Occipital lobe (tissue), 2 donors: ENCODE data around the gene GPR180. TPM values are rescaled to one million over a fixed set of nuclear protein-coding genes. Genes with fewer than 3 reads are reported as not detected.

Source experiments
- DNase-seq: peaks from one replicate; lab custom pipeline; 2025; lab: John Stamatoyannopoulos, UW
- total RNA-seq: library from RNA; depleted of rRNA; stranded (reverse); fragments of >200 nt; gene quantifications from one replicate; pipeline ENCODE4 v1.2.3, GENCODE V29; 2014

Gene GPR180
- 10.6 TPM for total RNA-seq

- peak; percentile 97 for DNase-seq
These were observed at the start of gene GPR180 for GRCh38 chr13:94601446-94602431. TSS of gene GPR180 (plus strand) at chr13:94601857. CDS start at chr13:94601928, 71 bp downstream.

DNA sequence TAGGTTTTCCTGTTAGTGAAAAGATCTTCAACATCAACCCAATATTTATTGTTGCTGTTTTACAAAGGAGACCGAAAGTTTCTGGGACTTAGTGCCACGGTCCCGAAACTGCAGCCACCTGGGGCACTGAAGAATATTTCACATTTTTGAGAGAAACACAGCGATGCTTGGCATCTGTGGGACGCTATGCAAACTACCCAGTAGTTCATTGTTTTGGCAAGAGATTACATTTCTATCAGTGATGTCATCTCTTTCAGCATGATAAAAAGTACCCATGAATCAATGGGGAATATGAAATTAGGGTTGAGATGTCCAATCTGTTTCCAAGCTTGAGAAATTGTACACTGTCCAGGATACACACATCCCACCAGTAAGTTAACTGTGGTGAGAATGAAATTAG lies 49.6 kb upstream of the GPR180 start:
- DNase-seq, result no peak

- no peak for DNase-seq
These were observed 47.9 kb upstream of the GPR180 start for GRCh38 chr13:94553766-94554165.

GRCh38 chr13:94556041-94556440 lies 45.6 kb upstream of the GPR180 start:
- no peak for DNase-seq

GRCh38 chr13:94556621-94557020 lies 45.0 kb upstream of the GPR180 start:
- DNase-seq, result no peak

DNA sequence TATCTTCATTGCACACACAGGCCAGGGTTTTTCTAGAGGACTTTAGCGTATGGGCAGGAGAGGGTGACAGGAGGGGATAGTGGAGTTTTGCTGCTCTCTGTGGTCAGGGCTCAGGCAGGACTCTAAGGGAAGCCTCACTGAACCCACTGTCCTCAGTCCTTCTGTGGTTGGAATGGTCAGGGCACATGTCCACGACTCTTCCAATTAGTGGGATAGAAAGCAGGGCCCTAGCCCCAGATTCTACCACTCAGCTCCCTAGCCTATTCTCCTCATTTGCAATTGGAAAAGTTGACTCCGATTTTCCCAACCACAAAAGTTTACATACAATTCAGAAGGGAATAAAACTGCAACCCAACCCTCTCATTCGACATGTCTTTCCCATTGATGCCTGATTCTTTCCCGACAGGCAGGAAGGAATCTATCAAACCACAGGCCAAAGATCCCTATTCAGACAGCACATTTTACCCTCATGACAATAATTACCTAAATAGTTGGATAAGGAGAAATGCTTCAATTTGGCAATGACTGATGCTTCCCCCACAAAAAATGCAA lies 43.9 kb upstream of the GPR180 start:
- DNase-seq, result no peak

GRCh38 chr13:94558716-94559115 lies 42.9 kb upstream of the GPR180 start:
- DNase-seq, result no peak

GRCh38 chr13:94559222-94559795 lies 42.3 kb upstream of the GPR180 start:
- DNase-seq, result no peak

GRCh38 chr13:94560116-94560515 lies 41.5 kb upstream of the GPR180 start:
- no peak for DNase-seq

GRCh38 chr13:94561126-94561525 lies 40.5 kb upstream of the GPR180 start:
- no peak for DNase-seq

DNA sequence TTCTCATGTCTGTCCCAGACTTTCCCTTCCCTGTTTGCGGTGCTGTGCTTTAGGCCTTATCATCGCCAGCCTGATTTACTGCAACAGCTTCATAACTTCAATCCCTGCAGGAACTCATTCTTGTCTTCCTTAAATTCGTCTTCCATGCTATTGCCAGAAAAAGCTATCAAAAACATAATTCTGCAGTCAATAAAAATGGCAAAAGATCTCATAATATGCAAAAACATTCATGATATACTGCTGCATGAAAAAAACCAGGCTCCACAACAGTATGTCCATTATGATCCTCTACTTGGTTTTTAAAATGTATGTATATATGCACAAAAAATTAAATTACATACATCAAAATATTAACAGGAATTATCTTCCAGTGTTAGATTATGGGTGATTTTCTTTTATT lies 34.1 kb upstream of the GPR180 start:
- no peak for DNase-seq

DNA sequence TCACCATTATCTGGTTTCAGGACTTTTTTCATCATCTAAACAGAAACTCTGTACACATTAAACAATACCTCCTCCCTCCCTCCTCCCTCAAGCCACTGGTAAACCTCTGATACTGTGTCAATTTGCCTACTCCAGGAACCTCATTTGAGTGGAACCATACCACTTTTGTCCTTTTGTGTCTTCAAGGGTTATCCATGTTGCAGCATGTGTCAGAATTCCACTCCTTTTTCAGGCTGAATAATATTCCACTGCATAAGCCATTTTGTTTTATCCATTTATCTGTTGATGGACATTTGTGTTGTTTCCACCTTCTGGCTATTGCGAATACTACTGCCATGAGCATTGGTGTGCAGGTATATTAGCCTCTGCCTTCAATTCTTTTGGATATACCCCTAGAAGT lies 33.2 kb upstream of the GPR180 start:
- no peak for DNase-seq

DNA sequence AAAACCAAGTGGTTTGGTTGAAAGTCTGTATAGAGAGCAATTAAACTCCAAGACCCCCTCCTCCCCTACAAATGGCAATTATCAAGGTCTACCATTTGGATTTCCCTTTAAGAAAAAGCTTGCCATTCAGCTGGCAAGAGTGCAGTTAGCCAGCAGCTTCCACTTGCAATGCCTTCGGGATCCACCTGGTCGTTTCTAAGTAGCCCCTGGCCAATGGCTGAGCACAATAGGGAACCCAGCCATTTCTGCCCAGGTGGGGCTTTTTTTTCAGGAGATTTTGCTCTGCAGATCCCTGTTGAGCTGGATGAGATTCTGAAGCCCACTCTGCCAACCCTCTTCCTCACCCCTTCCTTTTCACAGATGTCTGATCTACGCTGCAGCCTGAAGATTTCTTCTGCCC lies 32.0 kb upstream of the GPR180 start:
- DNase-seq, result no peak

DNA sequence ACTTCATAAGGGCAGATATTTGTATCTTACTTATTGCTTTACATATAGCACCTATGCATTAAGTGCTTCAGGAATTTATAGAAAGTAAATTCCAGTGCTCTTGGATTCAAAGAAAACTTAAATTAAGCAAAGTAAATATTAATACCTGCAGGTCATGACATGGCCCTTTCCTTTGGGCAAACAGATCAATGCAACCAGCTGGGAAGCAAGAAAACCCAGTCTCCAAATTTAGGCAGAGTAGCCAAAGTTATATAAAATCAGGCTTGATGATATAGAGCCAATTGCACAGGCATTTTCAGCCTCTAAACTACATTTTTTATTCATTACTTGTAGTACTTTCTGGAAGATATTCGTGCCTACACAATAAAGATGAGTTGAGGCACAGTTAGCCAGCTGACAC lies 22.6 kb upstream of the GPR180 start:
- DNase-seq, result no peak

- DNase-seq, result no peak
These were observed 17.7 kb upstream of the GPR180 start for GRCh38 chr13:94583926-94584325.

DNA sequence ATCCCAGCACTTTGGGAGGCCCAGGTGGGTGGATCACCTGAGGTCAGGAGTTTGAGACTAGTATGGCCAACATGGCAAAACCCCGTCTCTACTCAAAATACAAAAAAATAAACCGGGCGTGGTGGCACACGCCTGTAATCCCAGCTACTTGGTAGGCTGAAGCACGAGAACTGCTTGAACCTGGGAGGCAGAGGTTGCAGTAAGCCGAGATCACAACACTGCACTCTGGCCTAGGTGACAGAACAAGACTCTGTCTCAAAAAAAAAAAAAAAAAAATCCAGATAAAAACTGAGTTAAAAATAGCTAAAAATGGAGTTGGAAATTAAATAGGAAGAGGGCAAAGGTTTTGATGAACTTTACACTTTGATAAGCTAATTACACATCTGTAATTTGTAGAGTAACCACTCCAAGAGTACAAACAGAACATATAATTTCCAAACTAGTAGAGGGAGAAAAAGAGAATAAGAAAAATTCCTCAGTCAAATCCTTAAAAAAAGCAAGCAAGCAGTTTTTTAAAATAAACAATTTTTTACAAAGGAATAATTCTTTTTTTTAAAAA lies 16.0 kb upstream of the GPR180 start:
- DNase-seq, result no peak

DNA sequence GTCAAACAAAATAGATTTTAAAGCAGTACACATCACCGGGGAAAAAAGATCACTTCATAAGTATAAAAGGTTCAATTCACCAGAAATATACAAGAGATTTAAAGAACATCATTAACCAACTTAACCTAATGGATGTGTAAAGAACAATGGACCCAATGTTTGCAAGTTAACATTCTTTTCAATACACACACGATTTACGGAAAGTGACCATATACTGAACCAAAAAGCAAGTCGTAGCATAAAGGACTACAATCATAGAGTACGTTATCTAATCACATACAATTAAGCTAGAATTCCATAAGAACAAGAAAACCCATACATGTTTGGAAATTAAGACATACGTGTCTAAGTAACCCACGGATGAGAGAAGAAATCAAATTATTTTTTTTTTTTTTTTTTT lies 15.3 kb upstream of the GPR180 start:
- no peak for DNase-seq

GRCh38 chr13:94588541-94588940 lies 13.1 kb upstream of the GPR180 start:
- no peak for DNase-seq

DNA sequence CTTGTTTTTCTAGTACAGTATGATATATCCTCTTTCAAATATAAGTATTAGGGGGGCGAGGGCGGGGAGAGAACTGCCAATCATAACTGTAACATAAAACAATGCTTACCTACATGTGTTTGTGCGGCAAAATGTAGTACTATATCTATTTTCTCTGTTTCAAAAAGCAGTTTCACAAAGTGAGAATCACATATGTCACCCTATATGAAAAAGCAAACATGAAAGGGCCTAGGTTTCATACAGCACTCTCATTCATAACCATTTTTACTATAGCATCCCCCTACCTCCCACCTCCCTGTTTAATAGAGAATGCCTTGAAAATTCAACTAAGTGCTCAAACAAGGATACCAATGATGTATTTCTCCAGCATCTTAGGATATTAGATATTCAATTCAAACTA lies 10.9 kb upstream of the GPR180 start:
- DNase-seq, result no peak

GRCh38 chr13:94595001-94595949 lies 6.4 kb upstream of the GPR180 start:
- DNase-seq, result no peak

GRCh38 chr13:94595950-94596574 lies 5.6 kb upstream of the GPR180 start, which contains the start of gene TGDS:
TSS of gene TGDS (minus strand) at chr13:94596152. CDS start at chr13:94596136, 16 bp downstream.
- peak; percentile 84 for DNase-seq
